Prostate gland (tissue), 2 donors: ENCODE data around the gene MBNL1. TPM values are rescaled to one million over a fixed set of nuclear protein-coding genes. Genes with fewer than 3 reads are reported as not detected.

ENCODE experiments used
- DNase-seq: peaks from one replicate; pipeline ENCODE4 v3.0.0-alpha.2; 2019; ENCODE audit warnings: low spot score
- H3K27ac ChIP-seq, 2 donors: fragments of 200-600 bp; sonication (generic); 2 replicates each; pipeline ENCODE4 v1.5.1; 2017 to 2019
- H3K27me3 ChIP-seq: fragments of 200-600 bp; sonication (generic); replicated peaks from 2 replicates; pipeline ENCODE4 v1.5.1; 2019; ENCODE audit not compliant: insufficient read depth
- H3K36me3 ChIP-seq, 2 donors: fragments of 200-600 bp; sonication (generic); 1 replicate in 1 of 2; 2 replicates in 1 of 2; pipeline versions ENCODE4 v1.5.1 to v1.8.1; 2017 to 2019
- H3K4me1 ChIP-seq: fragments of 200-600 bp; sonication (generic); replicated peaks from 2 replicates; pipeline ENCODE4 v1.5.1; 2019
- H3K4me3 ChIP-seq, 2 donors: fragments of 200-600 bp; sonication (generic); 2 replicates each; pipeline ENCODE4 v1.5.1; 2017 to 2019
- H3K9me3 ChIP-seq: fragments of 200-600 bp; sonication (generic); 2 replicates; pipeline ENCODE4 v1.5.1; 2017
- CTCF ChIP-seq, 4 experiments: fragments of 200-600 bp in 2 of 4; fragments of 450-650 bp in 2 of 4; sonication (generic) in 2 of 4; IDR thresholded peaks; 1 replicate in 3 of 4; 2 replicates in 1 of 4; pipeline ENCODE4 v1.5.1; 2016 to 2019; ENCODE audit warnings: antibody characterized with exemption in 4 of 4, mild to moderate bottlenecking in 2 of 4, moderate library complexity in 2 of 4
- POLR2A ChIP-seq: fragments of 450-650 bp; IDR thresholded peaks from one replicate; pipeline ENCODE4 v1.6.1; 2016; ENCODE audit warnings: antibody characterized with exemption, mild to moderate bottlenecking
- POLR2AphosphoS5 ChIP-seq: sonication (generic); formaldehyde crosslinking; IDR thresholded peaks from one replicate; pipeline ENCODE4 v1.6.1; 2017; ENCODE audit warnings: antibody characterized with exemption
- WGBS: methylation state at CpG from one replicate; pipeline ENCODE4 v1.1.5; 2018; 5-methylcytosine and 5-hydroxymethylcytosine counted together
- intact Hi-C: fragments of 100-400 bp; cut with DNase I; formaldehyde crosslinking; loops from one replicate; pipeline ENCODE4 v1.14.2; 2022
- total RNA-seq, 2 donors: library from RNA; depleted of rRNA; stranded (reverse); fragments of >200 nt; gene quantifications; one replicate each; pipeline ENCODE4 v1.1.0, GENCODE V29; 2016

The MBNL1 gene
- total RNA-seq, 2 donors from 2014 or later = 131 to 226 TPM

GRCh38 chr3:152346058-152346457 is 77.3 kb downstream of the MBNL1 start:
- no peaks in the 10 kb centered on the region for H3K4me1 ChIP-seq
- WGBS = 95% methylated on average over 4 of the region's 4 CpGs

GRCh38 chr3:152346740-152347139 is 78.0 kb downstream of the MBNL1 start:
- Histone ChIP-seq H3K27me3 (no peaks in the 10 kb centered on the region), H3K27ac (no peak overlapping the region), H3K4me1 (no peaks in the 10 kb centered on the region), H3K36me3 (no peaks in the 10 kb centered on the region), H3K9me3 (no peaks in the 10 kb centered on the region), H3K4me3 (no peak overlapping the region)
- WGBS = 98% methylated on average over 2 of the region's 2 CpGs
- TF ChIP-seq POLR2A = no peak
- intact Hi-C loops = no loop called here
- DNase-seq = no peak

More at GRCh38 chr3:152346058-152346457, 77.3 kb downstream of the MBNL1 start:
- Histone ChIP-seq H3K9me3 (no peaks in the 10 kb centered on the region), H3K27ac (no peak overlapping the region), H3K27me3 (no peaks in the 10 kb centered on the region), H3K4me3 (no peak overlapping the region), H3K36me3 (no peaks in the 10 kb centered on the region)
- no peak for DNase-seq
- TF ChIP-seq CTCF (IDR thresholded peaks at IDR 0.05) = no peak
- no peak for TF ChIP-seq POLR2AphosphoS5
- TF ChIP-seq POLR2A = no peak
- intact Hi-C loops = no loop called here

GRCh38 chr3:152348436-152349177 is 79.9 kb downstream of the MBNL1 start:
- no peak for DNase-seq
- H3K27ac ChIP-seq = no peak overlapping the region
- no peaks in the 10 kb centered on the region for H3K9me3 ChIP-seq
- intact Hi-C loops = no loop called here
- TF ChIP-seq CTCF (IDR thresholded peaks at IDR 0.05) (no peak), POLR2AphosphoS5 (no peak), POLR2A (no peak)
- no peaks in the 10 kb centered on the region for H3K4me1 ChIP-seq
- no peak overlapping the region for H3K4me3 ChIP-seq
- H3K36me3 ChIP-seq = no peaks in the 10 kb centered on the region
- H3K27me3 ChIP-seq = no peaks in the 10 kb centered on the region
- 80% methylated on average over 2 of the region's 2 CpGs for WGBS

- WGBS = 66% methylated on average over 1 of the region's 1 CpG
- Histone ChIP-seq H3K4me3 (no peak overlapping the region), H3K27ac (no peak overlapping the region), H3K4me1 (no peaks in the 10 kb centered on the region), H3K27me3 (no peaks in the 10 kb centered on the region), H3K9me3 (no peaks in the 10 kb centered on the region), H3K36me3 (no peaks in the 10 kb centered on the region)
- intact Hi-C loops = no loop called here
- TF ChIP-seq POLR2A = no peak
- no peak for TF ChIP-seq POLR2AphosphoS5
- no peak for TF ChIP-seq CTCF (IDR thresholded peaks at IDR 0.05)
- DNase-seq = no peak
Measured at GRCh38 chr3:152349392-152349791, 80.7 kb downstream of the MBNL1 start.

- Histone ChIP-seq H3K27ac (no peak overlapping the region), H3K36me3 (no peaks in the 10 kb centered on the region), H3K4me1 (no peaks in the 10 kb centered on the region), H3K4me3 (no peak overlapping the region), H3K27me3 (no peaks in the 10 kb centered on the region), H3K9me3 (no peaks in the 10 kb centered on the region)
- intact Hi-C loops = no loop called here
- no peak for DNase-seq
- TF ChIP-seq POLR2A (no peak), POLR2AphosphoS5 (no peak), CTCF (IDR thresholded peaks at IDR 0.05) (no peak)
Measured at GRCh38 chr3:152350139-152350538, 81.4 kb downstream of the MBNL1 start.
